HG02870 (cell line): ENCODE measurements around the gene R3HDM2.
"Not testable (repeated sequence)": the region's sequence is repeated elsewhere in the genome, so short reads cannot be mapped to it uniquely, and the experiment has no call there.

Source experiments
- ATAC-seq: cut with Tn5 transposase; IDR thresholded peaks from one replicate; pipeline ENCODE4 v1.9.1; 2021; ENCODE audit warnings: mild to moderate bottlenecking, moderate library complexity; ENCODE audit not compliant: unreplicated experiment

Gene R3HDM2

GRCh38 chr12:57340104-57340503, 90.7 kb downstream of the R3HDM2 start:
- ATAC-seq: no peak

- ATAC-seq: not testable (repeated sequence)
Measured at GRCh38 chr12:57336299-57336698, 94.5 kb downstream of the R3HDM2 start.

- ATAC-seq: no peak
Measured at GRCh38 chr12:57334219-57334618, 96.6 kb downstream of the R3HDM2 start.

GRCh38 chr12:57332646-57333312, 98.1 kb downstream of the R3HDM2 start:
- ATAC-seq: no peak

GRCh38 chr12:57330992-57331391, 99.9 kb downstream of the R3HDM2 start:
- no peak for ATAC-seq

GRCh38 chr12:57329219-57329618, 101.6 kb downstream of the R3HDM2 start:
- ATAC-seq: no peak

- ATAC-seq: no peak
Measured at GRCh38 chr12:57325395-57325794, 105.4 kb downstream of the R3HDM2 start.

- no peak for ATAC-seq
Measured at GRCh38 chr12:57323416-57323815, 107.4 kb downstream of the R3HDM2 start.

- no peak for ATAC-seq
Measured at GRCh38 chr12:57320639-57321038, 110.2 kb downstream of the R3HDM2 start.

GRCh38 chr12:57319678-57320469, 111.0 kb downstream of the R3HDM2 start:
- ATAC-seq: no peak

- no peak for ATAC-seq
Measured at GRCh38 chr12:57315681-57316080, 115.2 kb downstream of the R3HDM2 start.

- not testable (repeated sequence) for ATAC-seq
Measured at GRCh38 chr12:57312287-57312686, 118.6 kb downstream of the R3HDM2 start.

- no peak for ATAC-seq
Measured at GRCh38 chr12:57309420-57309819, 121.4 kb downstream of the R3HDM2 start.

- ATAC-seq: no peak
Measured at GRCh38 chr12:57300961-57301584, 129.8 kb downstream of the R3HDM2 start.

GRCh38 chr12:57299514-57300016, 131.3 kb downstream of the R3HDM2 start:
- no peak for ATAC-seq

GRCh38 chr12:57296291-57296690, 134.6 kb downstream of the R3HDM2 start:
- ATAC-seq: no peak

- ATAC-seq: not testable (repeated sequence)
Measured at GRCh38 chr12:57282073-57282472, 148.8 kb downstream of the R3HDM2 start.

GRCh38 chr12:57280211-57281062, 150.4 kb downstream of the R3HDM2 start:
- peak; percentile 96 for ATAC-seq

- no peak for ATAC-seq
Measured at GRCh38 chr12:57278465-57279381, 152.1 kb downstream of the R3HDM2 start.
